ENCODE measurements around the gene CACNA1C.

CACNA1C gene

DNA sequence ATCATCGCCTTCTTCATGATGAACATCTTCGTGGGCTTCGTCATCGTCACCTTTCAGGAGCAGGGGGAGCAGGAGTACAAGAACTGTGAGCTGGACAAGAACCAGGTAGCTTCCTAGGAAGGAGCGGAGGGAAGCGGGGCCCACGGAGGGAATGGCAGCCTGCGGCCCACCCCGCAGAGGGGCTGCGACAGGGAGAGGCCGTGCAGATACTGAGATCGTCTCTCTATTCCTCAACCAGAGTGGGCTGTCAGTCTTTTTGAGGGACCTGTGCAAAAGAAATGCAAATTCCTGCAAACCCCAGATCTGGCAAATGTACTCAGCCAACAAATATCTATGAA is 555.8 kb downstream of the CACNA1C start:
- no peak for DNase-seq (ENCODE audit: low read depth in 2 of 3, low spot score in 2 of 3)

DNA sequence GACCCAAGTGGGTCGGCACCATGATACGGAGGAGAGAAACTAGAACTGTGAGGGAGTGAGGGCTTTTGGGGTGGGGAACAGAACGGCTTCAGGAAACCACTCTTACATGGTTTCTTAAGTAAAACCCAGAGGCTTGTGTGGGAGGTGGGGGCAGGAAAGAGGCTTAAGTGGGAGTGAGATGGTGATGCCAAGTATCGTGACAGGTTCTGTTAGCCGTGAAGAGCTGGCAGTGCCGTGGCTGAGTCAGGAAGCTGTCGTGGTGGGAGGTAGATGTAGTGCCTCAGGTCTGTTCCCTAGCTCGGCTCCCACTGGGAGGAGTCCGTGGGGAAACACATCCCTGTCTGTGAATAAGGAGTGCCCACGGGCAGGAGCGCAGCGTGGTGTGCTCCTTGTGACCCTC is 556.2 kb downstream of the CACNA1C start:
- no peak for DNase-seq (ENCODE audit: low read depth in 2 of 3, low spot score in 2 of 3)

DNA sequence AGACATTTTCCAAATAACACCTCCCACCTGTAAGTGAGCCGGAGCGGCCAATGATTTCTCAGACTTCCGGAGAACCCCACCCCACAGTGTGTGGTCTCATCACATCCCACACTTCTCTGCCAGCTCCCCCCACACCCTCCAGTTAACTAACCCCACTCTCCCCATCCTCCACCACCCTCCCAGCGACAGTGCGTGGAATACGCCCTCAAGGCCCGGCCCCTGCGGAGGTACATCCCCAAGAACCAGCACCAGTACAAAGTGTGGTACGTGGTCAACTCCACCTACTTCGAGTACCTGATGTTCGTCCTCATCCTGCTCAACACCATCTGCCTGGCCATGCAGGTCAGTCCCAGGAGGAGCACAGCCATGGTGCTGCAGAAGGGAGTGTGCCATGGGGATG is 557.6 kb downstream of the CACNA1C start:
- no peak for DNase-seq (ENCODE audit: low read depth in 2 of 3, low spot score in 2 of 3)

DNA sequence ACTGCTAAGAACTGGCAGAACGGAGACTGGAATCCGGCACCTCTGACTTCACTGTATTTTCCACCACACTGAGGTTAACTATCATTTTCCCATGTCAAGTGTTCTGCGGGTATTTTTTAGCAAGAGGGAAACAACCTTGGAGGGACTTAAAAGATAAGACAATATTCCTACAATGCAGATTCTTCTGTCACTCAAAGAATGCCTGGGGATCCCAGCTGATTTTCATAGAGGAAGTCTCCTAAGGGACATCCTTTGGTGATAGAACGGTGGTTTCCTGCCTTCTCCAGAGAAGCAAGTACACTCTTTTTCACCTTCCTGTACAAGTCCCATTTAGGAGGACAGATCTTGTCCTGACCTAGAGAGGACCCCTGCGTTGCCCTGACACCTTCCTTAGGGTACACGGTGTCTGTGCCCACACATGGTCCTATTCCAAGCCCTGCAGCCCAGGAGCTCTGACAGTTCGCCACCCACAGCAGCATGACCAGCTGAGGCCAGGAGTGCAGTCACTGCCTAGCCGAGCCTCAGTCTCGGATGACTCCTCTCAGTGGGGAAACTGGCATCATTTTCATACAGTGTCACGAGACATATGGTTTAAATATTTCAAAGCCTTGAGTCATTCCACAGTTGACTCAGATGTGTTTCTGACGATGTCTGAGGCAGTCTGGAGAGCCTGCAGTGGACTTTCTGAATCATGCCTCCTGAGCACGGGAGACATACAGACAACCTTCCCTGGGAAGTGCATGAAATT is 560.7 kb downstream of the CACNA1C start:
- peak in 1 of 3 experiments; percentile 26 for DNase-seq (ENCODE audit: low read depth in 2 of 3, low spot score in 2 of 3)

DNA sequence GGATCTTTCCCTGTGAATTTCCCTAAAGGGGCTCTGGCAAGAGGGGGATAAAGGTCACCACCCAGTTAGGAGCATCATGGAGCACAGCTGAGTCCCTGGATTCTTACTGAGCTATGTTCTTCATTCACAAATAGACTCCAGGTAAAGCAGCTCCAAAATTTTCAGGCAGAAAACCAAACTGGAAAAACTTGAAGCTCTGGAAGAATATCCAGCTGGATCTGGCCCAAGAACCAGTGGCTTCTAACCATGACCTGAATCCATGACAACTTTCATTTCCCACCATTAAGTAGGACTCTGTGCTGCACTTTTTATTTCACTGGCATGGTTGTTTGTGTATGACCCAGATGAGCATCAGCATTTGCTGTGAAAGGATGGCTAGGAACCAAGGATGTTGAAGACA is 561.6 kb downstream of the CACNA1C start:
- DNase-seq (ENCODE audit: low read depth in 2 of 3, low spot score in 2 of 3), result no peak

DNA sequence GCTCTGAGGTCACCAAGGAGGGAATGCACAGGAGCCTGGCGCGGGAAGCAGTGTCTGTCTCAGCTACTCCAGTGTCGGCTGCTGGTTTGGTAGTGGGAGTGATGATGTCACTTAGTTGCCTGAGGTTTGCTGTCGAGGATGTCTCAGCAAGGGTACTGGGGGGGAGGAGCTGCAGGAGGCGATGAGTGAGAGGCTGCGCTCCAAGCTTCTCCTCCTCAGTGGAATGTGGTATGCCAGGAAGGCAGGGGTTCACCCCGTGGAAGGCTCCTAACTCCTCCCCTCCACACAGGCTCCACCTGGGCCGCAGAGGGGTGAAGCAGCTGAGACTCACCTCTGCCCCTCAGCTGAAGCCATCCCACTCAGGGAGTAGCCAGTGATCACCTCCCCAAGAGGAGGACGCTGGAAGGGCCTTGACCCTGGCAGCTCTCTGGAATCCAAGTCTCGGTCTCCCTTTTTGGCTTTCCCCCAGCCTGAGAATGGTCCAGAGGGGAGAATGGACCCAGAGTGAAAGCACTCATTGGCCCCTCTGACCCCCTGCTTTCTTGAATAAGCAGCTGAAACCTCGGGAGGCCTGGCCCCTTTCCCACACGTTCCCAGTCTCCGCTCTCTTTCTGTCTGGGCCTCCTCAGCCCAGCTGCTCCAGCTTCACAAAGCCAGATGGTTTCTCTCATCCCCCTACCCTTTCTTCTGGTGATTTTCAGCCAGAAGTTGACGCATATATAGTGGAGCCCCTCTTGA is 563.0 kb downstream of the CACNA1C start:
- no peak for DNase-seq (ENCODE audit: low read depth in 2 of 3, low spot score in 2 of 3)

DNA sequence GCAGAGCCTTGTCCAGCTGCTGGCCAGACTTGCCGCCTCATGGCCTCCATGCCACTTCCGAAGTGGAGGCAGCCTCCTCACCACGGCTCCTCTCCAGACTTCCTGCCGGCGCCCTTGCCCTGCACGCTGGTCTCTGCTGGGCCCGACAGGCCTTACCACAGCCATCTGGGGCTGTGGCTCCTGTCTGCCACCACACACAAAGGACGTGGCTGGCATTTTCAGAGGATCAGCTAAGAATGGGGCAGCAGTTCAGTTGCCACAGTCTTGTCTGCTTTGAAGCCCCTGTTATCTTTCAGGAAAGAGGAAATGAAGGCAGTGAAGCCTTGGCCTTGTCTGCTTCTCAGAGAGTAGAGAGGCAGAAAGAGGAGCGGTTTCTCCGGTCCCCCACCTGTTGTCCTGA is 564.0 kb downstream of the CACNA1C start:
- no peak for DNase-seq (ENCODE audit: low read depth in 2 of 3, low spot score in 2 of 3)

DNA sequence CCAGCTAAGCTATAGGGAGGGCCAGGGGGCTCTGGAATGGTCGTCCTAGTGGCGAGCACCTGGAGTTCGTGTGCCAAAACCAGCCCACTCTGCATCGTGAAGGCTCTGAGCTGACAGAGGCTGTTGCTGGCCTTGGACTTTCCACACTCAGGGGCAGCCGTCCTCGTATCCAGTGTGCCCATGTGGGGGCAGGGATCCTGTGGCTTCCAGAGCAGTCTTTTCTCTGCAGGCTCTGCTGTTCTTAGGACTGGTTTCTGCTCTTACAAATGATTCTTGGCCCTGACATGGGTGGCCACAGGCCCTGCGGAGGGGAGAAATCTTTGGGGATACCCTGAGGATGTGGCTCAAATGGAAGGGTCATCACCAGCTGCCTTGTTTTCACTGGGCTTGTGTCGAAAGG is 564.6 kb downstream of the CACNA1C start:
- DNase-seq (ENCODE audit: low read depth in 2 of 3, low spot score in 2 of 3), result no peak

DNA sequence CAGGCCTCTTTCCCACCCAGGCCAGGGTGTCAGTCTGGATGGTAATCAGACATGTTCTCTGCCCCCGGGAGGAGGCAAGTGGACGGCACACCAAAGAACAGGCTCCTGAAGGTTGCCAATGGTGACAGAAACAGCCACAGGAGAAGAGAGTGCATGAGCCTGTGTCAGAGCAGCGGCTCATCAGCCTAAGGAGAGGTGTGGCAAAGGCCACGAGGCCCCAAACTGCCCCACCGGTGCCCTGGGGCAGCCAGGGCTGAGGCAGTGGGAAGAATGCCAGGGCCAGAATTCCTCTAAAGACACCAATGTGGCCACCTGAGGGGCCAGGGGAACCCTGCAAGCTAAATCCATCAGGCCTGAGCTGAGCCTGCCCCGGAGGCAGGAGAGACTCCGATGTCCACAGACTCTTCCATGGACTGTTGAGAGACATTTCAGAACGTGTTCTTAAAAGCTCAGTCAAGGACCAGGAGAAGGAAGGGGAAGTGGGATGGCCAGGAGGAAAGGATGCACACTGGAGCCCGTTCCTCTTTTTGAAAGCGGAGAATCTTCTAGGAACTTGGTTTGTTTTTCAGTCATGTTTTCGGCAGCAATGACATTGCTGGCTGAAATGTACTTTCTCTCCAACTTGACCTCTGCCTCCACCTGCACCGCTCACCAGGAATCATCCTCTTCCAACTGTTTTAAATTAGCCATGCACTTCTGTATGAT is 565.7 kb downstream of the CACNA1C start:
- DNase-seq (ENCODE audit: low read depth in 2 of 3, low spot score in 2 of 3), result no peak

DNA sequence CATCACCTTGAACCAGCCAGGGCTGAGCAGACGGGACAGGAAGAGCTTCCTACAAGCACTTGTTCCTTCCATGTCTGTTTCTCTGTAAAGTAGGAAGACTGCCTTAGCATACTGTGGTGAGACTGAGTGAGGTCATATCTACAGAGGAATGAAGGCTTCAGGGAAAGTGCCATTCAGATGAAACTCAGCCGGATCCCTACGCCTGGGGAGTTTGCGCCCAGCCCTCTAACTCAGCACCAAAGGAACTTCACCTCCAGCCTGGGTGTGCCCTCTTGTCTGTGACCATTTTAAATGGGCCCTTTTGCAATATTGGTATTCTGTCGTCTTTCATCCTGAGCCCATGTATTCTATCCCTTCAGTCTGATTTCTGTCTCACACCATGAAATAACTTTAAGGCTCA is 566.3 kb downstream of the CACNA1C start:
- DNase-seq (ENCODE audit: low read depth in 2 of 3, low spot score in 2 of 3), result no peak

DNA sequence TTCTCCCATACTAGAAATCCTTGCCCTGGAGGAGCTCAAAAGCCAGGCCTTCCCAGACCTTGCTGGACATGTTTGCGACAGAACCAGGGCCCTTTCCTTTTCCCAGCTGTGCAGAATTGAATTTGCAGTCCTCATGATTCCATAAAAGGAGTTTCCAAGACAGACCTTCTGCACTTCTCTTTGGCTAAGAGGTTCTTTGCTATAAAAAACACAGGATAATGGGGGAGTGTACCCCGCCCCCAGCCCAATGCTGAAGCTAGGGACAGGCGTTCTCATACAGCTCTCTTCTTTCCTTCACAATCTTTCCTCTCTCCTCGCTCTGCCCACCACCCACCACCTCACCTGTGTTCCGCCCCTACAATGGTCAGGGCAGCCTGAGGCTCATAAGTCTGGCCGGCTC is 569.7 kb downstream of the CACNA1C start:
- DNase-seq (ENCODE audit: low read depth in 2 of 3, low spot score in 2 of 3), result no peak

DNA sequence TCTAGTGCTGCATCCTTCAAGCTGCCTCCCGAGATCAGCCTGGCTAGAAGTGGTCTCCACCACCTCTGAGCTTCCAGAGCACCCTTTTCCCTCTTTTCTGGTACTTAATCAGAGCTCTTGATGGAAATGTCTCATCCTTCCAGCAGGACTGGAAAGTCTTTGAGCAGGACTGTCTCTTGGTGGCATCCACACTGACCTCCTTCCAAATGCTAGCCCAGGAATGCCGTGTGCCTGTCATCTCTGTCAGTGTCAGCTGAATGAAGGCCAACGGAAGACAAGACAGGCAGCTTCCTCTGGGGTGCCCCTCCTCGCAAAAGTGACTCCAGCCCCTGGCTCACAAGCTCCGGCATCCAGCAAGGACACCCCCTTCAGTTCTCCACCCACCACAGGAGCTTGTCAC is 570.7 kb downstream of the CACNA1C start:
- DNase-seq (ENCODE audit: low read depth in 2 of 3, low spot score in 2 of 3), result no peak

DNA sequence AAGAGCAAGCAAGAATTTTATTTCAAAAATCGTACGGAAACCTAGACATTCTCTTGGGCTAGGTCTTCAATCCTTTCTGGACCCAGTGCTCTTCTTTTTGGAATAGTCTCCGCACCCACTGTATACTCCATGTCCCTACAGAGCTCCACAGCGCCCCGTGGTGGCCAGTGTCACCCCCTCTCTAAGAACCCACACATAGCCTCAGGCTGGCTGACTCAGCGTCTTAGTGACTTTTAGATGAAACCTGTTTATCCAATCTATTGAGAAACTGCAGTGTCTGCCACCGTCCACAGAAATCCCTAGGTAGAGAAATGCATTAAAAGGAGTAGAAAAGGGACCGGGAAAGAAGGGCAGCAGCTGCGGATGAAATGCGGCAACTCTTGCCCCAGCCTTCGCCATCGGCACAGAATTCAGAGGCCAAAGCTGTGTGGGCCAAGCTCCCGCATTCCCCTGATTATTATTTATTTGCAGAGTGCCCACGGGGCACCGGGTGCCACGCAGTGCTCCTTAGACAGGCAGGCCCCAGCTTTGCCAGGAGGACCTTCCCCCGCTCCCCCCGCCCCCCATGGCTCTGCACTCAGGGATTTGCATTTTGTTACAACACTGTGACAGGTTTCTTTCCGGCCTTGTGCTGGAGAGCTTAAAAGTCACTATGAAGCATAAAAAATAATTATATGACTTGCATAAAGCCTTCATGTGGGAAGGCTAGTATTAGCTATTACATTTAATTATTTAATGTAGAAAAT is 571.9 kb downstream of the CACNA1C start:
- no peak for DNase-seq (ENCODE audit: low read depth in 2 of 3, low spot score in 2 of 3)

DNA sequence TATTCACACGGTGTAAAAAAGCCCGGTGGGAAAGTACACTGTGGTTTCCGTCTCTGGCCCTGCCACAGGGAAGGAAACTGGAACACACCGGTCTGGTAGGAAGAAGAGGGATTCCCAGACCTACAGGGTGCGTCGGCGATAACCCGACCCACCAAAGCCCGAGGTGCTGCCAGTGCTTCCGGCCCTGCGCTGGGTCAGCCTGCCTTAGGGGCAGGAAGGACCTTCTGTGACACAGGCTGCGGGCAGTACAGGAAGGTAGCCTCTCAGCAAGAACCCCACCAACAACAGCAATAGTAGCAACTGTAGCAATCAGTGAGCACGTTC is 572.5 kb downstream of the CACNA1C start:
- no peak for DNase-seq (ENCODE audit: low read depth in 2 of 3, low spot score in 2 of 3)

DNA sequence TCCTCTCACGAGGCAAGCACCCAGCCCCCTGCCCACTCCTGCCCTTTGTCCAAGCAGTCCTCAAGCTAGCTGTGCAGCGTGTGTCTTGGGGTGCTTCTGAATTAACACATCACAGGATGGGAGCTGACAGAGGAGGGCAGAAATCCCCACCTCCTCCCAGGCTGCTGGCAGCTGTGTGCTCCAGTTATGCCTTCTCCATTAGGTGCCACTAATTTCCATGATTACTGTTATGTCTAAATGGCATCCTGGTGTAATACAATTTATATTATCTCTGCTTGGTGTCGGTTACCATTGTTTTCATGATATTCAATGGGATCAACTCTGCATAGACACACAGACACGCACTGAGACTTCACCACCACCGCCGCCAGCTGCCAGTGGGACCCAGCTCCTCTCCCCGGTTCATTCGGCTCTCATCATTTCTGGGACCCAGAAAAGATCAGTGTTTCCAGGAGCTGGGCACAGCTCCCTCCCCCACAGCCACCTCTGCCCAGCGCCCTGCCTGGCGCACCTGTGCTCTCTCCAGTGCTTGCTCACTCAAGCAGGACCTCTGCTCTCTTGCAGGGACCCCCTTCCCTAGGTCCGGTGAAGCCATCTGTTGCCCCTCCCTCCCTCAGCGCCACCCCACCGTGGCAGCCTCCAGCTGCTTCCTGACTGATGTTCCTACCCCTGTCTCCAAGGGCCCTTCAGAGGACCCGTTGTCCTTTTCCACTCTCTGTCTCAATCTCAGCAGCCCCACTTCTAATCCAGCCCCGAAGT is 574.5 kb downstream of the CACNA1C start:
- DNase-seq (ENCODE audit: low read depth in 2 of 3, low spot score in 2 of 3), result no peak

DNA sequence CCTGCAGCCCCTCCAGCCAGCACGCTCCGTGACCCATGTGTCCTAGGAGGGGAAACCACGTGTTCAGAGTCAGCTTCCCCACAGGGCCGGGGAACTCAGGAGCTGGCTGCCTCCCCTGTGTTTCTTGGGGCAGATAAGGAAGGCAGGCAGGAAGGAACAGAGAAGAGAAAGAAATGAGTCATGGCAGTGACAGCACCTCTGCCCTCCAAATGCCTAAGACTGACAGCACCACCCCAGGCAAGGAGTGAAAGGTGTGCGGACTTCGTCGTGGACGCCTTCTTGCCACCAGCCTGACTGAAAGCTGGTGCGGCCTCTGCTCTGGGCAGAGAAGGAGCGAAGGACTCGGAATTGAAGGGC is 575.0 kb downstream of the CACNA1C start:
- DNase-seq (ENCODE audit: low read depth in 2 of 3, low spot score in 2 of 3), result no peak

DNA sequence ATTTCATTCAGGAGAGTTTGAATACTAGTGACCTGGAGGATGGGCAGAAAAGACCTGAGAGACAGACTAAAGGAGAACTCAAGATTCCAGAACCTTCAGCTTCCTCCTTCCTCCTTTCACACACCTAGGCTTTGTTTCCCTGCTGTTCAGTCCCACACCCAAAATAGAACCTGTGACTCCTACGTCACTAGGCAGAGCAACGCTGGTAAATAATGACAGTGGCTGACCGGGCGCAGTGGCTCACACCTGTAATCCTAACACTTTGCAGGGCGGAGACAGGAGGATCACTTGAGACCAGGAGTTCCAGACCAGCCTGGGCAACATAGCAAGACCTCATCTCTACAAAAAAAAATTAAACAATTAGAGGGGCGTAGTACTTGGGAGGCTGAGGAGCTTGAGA is 575.6 kb downstream of the CACNA1C start:
- DNase-seq (ENCODE audit: low read depth in 2 of 3, low spot score in 2 of 3), result no peak

DNA sequence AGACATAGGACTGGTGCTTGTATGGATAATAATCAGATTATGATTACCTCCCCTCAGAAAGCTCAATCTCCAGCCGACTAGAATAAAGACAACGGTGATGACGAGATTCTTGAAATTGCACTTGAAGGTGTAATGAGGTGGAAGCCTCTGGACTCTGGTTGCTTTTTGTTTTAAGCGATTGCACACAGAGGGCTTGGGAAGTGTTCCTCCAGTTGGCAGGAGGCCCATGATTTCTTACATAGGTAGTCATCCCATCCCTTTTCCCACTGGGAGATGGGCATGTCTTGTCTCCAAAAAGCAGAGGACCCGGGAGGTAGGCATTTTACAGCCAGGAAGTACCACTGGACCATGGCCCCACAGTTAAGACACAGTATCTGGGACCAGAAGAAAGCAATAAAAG is 576.3 kb downstream of the CACNA1C start:
- DNase-seq (ENCODE audit: low read depth in 2 of 3, low spot score in 2 of 3), result no peak

DNA sequence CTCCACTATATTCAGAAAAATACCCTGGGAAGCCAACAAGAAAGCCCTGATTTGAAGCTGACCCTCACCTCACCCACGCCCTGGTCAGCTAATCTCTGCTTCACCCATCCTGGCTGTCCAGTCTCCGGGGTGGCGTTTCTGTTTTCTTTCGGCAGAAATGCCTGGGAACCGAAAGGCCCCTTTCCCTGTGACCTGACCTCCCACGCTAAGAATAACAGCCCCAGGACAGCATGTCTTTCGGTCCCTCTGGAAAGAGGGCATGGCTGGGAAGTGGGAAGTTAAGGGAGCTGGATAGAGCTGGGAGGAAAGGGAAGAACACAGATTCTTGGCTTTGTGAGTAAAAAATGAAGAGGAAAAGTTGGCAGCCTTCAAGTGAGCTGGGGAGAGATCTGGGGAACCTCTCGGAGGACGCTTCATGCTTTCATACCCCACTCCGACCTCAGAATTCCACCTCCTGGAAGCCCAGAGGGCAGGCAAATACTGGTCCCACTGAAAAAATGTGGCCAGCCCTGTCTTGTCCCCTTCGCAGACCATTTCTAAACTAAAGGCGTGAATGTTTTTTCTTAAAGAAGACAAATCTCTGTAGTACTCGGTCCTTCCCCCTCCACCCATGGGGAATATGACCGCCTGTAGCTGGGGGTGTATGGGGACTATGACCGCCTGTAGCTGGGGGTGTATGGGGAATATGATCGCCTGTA is 579.0 kb downstream of the CACNA1C start:
- DNase-seq (ENCODE audit: low read depth in 2 of 3, low spot score in 2 of 3), result no peak

DNA sequence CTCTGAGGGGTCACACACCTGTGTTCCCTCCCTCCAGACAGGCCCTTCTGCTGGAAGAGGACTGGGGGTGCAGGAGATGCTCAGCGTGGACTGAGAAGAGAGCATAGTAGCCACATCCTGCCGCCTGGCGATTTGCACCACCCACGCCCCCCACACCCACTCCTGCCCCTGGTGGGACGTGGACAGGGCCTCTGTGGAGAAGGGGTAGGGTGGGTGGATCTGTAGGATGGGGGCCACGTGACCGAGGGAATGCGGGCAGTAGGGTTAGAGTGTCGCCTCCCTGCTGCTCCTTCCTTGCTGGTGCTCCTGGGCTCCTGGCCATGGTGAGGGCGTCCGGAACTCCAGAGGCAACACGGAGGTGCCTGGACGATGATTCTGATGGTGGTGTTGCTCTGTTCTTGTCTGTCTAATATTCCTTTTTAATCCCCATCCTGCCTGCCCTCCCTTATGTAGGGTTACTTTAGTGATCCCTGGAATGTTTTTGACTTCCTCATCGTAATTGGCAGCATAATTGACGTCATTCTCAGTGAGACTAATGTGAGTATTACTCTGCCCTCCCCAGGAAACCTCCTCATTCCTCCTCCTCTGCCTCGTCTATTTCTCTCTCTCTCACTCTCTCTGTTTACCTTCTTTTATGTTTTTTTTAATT is 580.5 kb downstream of the CACNA1C start:
- DNase-seq (ENCODE audit: low read depth in 2 of 3, low spot score in 2 of 3), result no peak
